Measurements from ENCODE around the gene AHRR.

AHRR gene

GRCh38 chr5:431001-431710 lies 109.6 kb downstream of the AHRR start:
- DNase-seq, result no peak

DNA sequence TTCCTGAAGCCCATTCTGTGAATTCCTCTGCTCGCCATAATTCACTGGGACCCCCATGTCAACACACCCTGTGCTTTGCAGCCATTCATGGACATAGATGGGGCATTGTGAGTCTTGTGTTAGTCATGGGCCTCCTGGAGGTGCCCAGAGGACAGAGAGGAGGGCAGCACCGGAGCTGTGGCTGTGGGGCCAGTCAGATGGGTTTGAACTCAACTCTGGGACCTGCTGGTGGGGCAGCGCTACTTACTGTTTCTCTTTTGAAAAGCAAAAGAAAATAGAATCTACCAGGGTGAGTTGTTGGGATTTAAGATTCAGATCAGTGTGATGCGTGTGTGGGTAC lies 110.2 kb downstream of the AHRR start:
- no peak for DNase-seq

GRCh38 chr5:432201-432927 lies 110.8 kb downstream of the AHRR start:
- no peak for DNase-seq

- DNase-seq, result no peak
Observed at GRCh38 chr5:432928-433791, 111.6 kb downstream of the AHRR start.

DNA sequence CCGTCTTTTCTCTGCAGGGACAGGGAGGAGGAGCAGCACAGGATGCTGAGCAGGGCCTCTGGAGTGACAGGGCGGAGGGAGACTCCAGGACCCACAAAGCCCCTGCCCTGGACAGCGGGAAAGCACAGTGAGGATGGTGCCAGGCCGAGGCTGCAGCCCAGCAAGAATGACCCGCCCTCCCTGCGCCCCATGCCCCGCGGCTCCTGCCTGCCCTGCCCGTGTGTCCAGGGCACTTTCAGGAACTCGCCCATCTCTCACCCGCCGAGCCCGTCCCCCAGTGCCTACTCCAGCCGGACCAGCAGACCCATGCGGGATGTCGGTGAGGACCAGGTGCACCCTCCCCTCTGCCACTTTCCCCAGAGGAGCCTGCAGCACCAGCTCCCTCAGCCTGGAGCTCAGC lies 112.3 kb downstream of the AHRR start:
- DNase-seq, result no peak

DNA sequence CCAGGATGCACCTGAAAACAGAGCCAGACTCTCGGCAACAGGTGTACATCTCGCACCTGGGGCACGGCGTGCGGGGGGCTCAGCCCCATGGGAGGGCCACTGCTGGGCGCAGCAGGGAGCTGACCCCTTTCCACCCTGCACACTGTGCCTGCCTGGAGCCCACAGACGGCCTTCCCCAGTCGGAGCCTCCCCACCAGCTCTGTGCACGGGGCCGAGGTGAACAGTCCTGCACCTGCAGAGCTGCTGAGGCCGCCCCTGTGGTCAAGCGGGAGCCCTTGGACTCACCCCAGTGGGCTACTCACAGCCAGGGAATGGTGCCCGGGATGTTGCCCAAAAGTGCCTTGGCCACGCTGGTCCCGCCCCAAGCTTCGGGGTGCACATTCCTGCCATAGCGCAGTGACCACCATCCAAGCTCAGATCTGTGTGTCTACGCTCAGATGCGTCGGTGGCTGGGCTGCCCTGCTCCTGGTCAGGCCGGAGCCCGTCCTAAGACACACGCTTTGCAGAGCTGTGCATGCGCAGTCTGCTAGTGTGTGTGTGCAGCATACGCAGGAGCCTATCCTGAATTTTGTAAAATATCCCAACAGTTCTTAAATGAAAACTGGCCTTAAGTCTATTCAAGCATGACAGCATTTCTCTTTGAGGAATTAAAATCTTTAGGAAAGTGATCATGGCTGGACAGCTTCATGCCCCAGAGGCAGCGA lies 113.1 kb downstream of the AHRR start:
- DNase-seq, result no peak

GRCh38 chr5:435156-435790 lies 113.8 kb downstream of the AHRR start:
- no peak for DNase-seq

GRCh38 chr5:435961-436640 lies 114.6 kb downstream of the AHRR start:
- no peak for DNase-seq

- DNase-seq, result no peak
Observed at GRCh38 chr5:436641-436975, 115.1 kb downstream of the AHRR start.

DNA sequence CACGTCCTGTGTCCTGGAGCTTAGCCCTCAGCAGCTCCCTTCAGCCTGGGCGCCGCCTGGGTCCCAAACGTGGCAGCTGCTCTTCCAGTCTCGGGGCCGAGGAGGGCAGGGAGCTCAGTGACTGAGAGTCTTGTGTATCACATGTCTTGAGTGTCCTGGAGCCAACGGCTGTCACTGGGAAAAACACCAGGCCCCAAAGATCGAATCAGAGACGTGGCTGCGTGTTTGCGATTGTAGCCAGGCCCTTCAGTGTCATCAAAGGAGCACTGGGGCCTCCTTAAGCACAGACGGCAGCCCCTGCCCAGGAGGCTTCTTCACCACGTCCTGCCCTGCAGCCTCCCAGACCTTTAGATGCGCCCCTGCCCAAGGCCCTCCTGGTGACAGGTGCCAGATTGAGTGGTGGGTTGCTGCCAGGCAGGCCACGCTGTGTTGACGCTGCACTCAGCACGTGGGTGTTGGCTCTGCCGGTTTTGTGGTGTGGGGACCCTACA lies 115.8 kb downstream of the AHRR start:
- DNase-seq, result no peak

- no peak for DNase-seq
Observed at GRCh38 chr5:438481-438981, 117.0 kb downstream of the AHRR start.

DNA sequence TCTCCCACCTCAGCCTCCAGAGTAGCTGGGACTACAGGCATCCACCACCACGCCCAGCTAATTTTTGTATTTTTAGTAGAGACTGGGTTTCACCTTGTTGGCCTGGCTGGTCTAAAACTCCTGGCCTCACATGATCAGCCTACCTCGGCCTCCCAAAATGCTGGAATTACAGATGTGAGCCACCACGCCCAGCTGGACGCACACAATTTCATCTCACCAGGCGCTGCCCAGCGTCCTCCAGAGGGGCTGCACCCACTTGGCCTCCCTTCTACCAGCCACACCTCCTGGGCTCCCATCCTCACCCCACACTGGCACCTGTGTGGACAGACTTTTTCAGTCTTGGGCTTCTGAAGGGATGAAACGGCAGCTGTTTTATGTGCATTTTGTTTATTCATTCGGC lies 117.7 kb downstream of the AHRR start:
- DNase-seq, result no peak

- no peak for DNase-seq
Observed at GRCh38 chr5:439636-440035, 118.1 kb downstream of the AHRR start.

- DNase-seq, result no peak
Observed at GRCh38 chr5:440401-441201, 119.1 kb downstream of the AHRR start.

DNA sequence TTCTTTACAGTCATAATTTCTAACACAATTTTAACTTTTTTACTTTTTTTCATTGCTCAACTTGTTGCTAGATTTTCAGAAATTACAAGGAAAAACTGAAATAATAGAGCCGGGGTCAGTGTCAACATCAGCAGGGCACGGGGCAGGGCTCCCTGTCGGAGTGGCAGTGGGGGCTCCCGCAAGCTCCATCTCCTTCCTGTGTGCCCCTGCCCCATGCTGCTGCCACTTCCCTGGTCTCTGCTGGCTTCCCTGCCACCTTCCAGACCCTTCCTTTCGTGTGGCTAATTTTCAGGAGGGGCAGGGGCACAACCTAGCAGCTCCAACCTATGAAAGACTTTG lies 120.5 kb downstream of the AHRR start:
- no peak for DNase-seq

DNA sequence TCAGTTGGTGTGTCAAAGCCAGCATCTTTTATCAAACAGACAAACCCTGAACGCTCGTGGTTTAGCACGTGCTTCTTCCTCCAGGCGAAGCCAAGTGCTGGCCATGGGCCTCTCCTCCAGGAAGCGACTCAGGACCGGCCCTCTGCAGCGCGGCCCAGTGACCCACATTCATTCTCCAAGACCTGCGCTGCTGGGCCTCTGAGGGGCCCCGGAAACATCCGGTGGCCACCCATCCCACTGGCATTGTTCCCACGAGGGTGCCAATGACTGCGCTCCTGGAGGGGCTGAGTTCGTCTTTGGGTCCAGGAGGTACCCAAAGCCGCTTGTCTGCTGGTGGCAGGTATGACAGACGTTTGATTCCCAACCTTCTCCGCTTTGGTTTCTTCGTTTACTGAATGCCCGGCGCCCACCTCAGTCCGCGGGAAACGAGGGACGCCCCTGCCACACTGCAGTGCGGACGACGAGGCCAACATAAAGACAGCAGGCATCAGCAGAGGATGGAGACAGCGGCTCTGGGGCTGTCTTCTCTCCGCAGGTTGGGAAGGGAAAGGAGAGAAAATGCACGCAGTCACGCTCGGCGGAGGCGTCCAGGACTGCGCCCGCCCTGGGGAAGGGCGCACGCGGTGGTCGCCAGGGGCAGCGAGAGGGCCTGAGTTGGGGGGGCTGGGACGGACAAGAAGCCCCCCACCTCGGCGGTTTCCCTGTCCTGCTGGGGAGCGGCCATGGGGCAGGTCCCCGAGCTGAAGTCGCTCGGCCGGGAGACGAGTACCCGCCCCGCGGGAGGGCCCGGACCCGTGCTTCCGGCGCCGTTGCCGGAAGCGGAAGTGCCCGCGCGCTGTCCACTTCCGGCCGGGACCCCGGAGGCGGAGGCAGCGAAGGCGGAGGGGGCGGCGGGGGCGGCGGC lies 121.1 kb downstream of the AHRR start, which contains the start of gene EXOC3:
Gene EXOC3 (plus strand): TSS at position 842 of the 904 bp plus-strand sequence. CDS start 3,030 bp downstream, outside the sequence.
- peak in 1 of 2 experiments; percentile 40 for DNase-seq

- DNase-seq, result peak; percentile 19 to 29
Observed at GRCh38 chr5:443239-444151, 122.0 kb downstream of the AHRR start.

- DNase-seq, result no peak
Observed at GRCh38 chr5:444226-444625, 122.7 kb downstream of the AHRR start.

DNA sequence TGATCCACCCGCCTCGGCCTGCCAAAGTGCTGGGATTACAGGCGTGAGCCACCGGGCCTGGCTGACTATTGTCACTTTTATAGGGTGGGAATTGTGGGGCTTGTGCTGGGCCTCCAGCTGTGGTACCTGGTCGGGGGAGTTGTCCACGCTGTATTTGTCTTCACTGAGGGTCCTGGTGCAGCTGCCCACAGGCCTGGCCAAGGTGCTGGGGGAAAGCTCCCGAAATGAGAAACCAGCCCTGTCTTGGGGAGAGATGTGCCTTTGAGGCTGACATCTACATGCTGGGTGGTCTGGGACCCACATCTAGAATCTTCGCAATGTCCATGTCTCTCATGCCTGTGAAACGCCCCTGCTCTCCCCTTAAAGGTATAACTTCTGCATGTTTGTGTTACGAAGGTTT lies 124.1 kb downstream of the AHRR start:
- no peak for DNase-seq

Measured in NCI-H187 (cell line).